Astrocyte of the cerebellum (primary cell): ENCODE measurements around the gene FAM120A.

Experiments
- DNase-seq: peaks from one replicate; pipeline ENCODE4 v3.0.0-alpha.2; 2011; ENCODE audit warnings: low read depth
- H3K4me3 ChIP-seq: 2 replicates; pipeline ENCODE4 v1.5.1; 2011; ENCODE audit warnings: mild to moderate bottlenecking, low read depth, low read length, moderate library complexity
- in situ Hi-C: cut with HindIII; loops from 2 replicates; pipeline ENCODE4 v1.10.0; 2017; ENCODE audit warnings: low sequenced_read_pairs
- TF ChIP-seq, protein P1 (sequence below): IDR thresholded peaks from 2 replicates; pipeline ENCODE4 v1.5.1; 2012; ENCODE audit warnings: low read length, low read depth, moderate library complexity, mild to moderate bottlenecking; ENCODE audit errors: missing control alignments

The FAM120A gene

DNA sequence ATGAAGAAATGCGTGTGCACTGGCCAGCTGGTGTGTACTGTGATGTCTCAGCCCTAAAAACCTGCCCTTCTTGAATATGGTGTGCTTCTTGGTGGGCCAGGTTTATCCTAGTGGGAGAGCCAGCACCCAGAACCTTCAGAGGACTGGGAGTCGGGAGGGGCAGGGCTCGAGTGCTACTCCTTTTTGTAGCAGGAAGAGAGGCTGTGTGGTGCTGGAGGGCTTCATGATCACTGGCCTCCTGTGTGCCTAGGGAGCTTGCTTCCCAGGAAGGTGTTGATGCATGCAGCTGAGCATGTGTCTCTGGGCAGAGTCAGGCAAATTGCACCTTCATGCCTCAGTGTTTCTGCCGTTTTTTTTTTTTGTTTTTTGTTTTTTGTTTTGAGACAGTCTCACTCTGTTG lies 144.9 kb downstream of the FAM120A start:
- H3K4me3 ChIP-seq = no peak overlapping the region
- in situ Hi-C loops = no loop called here

DNA sequence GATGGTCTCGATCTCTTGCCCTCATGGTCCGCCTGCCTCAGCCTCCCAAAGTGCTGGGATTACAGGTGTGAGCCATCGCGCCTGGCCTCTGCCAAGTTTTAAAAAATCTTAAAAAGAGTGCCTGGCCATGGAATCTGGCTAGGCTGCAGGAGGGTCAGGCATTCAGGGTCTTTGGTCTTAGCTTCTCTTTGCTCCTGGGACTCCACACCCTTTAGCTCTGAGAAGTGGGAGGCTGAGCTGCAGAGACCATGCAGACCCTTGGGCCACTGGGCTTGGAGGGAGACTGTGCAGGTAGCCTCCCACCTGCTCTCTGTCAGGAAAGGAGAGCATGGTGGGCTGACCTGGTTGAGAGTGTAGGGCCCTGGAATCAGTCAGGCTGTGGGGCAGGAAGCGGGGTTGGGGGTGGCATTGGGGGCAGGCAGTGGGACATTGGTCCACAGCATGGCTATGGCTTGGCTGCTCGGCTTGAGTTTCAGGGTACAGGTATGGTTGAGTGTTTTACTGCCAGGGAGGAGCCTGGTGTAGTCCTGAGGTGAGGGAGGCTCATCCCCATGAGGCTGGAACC lies 145.7 kb downstream of the FAM120A start:
- TF ChIP-seq, protein P1, sequence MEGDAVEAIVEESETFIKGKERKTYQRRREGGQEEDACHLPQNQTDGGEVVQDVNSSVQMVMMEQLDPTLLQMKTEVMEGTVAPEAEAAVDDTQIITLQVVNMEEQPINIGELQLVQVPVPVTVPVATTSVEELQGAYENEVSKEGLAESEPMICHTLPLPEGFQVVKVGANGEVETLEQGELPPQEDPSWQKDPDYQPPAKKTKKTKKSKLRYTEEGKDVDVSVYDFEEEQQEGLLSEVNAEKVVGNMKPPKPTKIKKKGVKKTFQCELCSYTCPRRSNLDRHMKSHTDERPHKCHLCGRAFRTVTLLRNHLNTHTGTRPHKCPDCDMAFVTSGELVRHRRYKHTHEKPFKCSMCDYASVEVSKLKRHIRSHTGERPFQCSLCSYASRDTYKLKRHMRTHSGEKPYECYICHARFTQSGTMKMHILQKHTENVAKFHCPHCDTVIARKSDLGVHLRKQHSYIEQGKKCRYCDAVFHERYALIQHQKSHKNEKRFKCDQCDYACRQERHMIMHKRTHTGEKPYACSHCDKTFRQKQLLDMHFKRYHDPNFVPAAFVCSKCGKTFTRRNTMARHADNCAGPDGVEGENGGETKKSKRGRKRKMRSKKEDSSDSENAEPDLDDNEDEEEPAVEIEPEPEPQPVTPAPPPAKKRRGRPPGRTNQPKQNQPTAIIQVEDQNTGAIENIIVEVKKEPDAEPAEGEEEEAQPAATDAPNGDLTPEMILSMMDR = no peak
- in situ Hi-C loops = no loop called here
- H3K4me3 ChIP-seq = no peak overlapping the region
- DNase-seq = no peak

More for the DNA sequence above, 144.9 kb downstream of the FAM120A start:
- no peak for DNase-seq
- TF ChIP-seq, protein P1 = no peak

DNA sequence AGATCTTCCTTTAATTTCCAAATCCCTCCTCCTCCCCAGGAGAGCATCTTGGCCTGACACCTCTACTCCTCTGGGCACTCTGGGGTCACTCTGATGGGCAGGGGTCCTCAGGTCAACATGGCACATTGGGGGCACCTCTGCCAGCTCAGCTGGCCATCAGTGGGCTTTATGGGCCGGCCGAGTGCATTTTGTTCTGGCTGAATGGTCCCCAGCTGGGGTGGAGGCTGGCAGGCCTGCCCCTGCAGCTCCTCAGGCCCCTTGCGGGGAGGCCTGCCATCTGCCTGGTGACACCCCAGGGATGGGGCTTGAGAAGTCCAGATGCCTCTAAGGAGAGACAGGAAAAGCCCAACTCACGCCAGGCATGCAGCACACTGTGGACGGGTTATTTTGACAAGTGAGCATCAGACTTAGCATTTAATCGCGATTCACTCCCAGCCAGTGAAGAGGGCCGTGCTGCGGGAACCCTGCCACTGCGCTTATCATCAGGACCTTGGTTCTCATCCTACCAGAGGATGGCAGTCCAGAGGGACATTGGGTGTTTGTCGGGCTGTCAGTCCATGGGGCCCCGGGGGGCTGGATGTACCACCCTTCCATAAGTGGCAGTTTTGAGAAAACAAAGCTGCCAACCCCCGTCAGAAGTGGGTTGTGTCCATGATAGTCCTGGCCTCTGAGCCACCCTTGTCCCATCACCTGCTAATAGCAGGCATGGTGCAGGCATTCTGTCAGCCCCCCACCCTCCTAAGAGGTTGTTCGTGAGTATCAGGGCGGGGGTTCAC lies 146.6 kb downstream of the FAM120A start:
- H3K4me3 ChIP-seq = no peak overlapping the region
- DNase-seq = no peak
- TF ChIP-seq, protein P1 = no peak
- in situ Hi-C loops = no loop called here

DNA sequence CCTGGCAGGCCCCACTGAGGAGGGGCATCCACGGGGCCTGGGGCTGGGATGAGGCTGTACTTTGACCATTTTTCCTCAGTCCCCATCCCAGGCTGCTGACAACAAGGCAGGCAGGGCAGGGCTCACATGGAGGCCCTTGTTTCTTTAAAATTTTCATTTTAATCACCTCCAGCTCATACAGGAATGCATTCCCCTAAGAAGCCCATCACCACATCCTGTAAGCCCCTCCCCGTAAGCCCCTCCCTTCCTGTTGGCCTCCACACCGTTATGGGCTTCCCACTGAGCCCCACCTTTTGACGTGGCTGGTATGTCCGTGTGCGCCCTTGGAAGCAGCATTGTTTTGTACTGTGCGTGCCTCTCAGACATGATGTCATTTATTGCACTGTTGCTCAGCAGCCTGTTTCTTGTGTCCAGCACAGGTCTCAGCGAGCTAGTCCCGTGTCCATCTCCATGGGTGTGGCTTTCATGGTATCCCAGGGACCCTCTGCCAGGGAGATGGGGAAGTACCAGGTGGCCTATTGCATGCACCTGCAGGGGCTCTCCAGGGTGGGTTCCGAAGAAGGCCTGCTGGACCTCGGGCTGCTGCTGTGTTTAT lies 147.3 kb downstream of the FAM120A start:
- TF ChIP-seq, protein P1 = no peak
- in situ Hi-C loops = no loop called here
- no peak for DNase-seq
- H3K4me3 ChIP-seq = no peak overlapping the region

DNA sequence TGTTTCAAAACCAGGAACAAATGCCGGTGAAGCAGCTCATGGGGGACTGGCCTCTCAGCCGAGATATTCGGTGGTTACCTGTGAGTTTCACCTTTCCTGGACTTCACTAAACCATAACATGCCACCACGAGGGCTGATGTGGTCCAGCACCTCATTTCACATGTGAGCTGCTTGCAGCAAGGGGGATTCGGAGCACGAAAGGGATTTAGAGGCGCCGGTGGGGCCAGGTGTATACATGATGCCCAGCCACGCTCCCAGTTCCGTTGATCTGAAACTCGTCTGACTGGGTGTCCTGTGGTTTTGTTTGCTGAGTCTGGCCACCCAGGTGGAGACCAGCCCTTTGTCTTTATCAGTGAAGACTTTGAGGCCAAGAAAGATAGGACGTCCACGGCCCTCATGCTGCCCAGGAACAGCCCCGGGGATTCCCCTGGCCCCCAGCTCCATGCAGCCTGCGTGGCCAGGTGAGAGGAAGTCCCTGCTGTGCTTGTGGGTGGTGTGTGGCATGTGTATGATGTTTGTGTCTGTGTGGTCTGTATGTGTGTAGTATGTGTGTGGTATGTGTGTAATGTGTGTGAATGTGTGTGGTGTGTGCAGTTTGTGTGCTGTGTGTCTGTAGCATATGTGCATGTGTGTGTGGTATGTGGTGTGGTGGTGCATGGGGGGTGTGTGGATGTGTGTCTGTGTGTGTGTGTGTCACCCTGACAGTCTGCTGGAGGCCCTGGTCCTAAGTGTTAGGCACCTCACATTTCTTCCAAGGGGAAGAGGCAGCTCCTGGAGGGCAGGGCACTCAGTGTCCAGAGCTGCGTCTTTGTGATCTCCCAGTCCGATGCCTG lies 148.3 kb downstream of the FAM120A start:
- in situ Hi-C loops = no loop called here
- DNase-seq = no peak
- TF ChIP-seq, protein P1 = no peak
- H3K4me3 ChIP-seq = no peak overlapping the region

DNA sequence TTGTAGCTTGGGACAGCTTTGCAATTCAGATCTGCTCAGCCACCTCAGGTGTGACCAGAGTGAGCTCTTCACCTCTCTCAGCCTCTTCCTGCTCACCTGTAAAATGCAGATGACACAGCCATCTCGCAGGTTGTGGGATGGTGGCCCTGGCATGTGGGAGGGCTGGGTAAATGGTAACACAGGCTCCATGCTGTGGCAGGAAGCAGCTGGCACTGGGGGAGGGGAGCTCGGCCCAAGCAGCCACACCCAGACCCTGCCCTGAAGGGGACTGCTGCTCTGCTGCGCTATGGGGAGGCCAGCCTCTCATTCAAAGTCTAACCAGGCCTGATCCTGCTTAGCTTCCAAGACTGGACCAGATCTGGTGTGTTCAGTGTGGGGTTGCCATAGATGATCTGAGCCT lies 149.0 kb downstream of the FAM120A start:
- H3K4me3 ChIP-seq = no peak overlapping the region
- no peak for DNase-seq
- in situ Hi-C loops = no loop called here
- TF ChIP-seq, protein P1 = no peak
